MCF 10A (cell line): ENCODE measurements around the gene ZNF827. TPM values are rescaled to one million over a fixed set of nuclear protein-coding genes. Genes with fewer than 3 reads are reported as not detected.
A peak's percentile ranks its signal among the peaks of the same experiment; 100 is the strongest.

Source experiments
- BruUV-seq: library from RNA; stranded (reverse); fragments of 400-500 nt; replicated peaks from 2 replicates; lab custom pipeline; 2021; lab: Mats Ljungman, UMichigan
- CTCF ChIA-PET: fragments of 300-600 bp; sonication (Branson Sonifier 250); formaldehyde crosslinking; extraction: SDS; loops from one replicate; lab custom pipeline; 2021; ENCODE audit warnings: antibody characterized with exemption, inconsistent platforms; lab: Yijun Ruan, JAX
- POLR2A ChIA-PET: fragments of 300-600, 350-650 bp; sonication (Branson Sonifier 250); formaldehyde crosslinking; extraction: SDS; loops from one replicate; lab custom pipeline; 2020; ENCODE audit warnings: antibody characterized with exemption, inconsistent platforms; lab: Yijun Ruan, JAX
- DNase-seq: peaks from one replicate; pipeline ENCODE4 v3.0.0-alpha.2; 2018; ENCODE audit not compliant: unreplicated experiment
- H3K27ac Mint-ChIP-seq: one replicate; pipeline ENCODE4 v1.8.0; 2022; ENCODE audit warnings: mild to moderate bottlenecking, low read depth, mixed read lengths; ENCODE audit not compliant: unreplicated experiment
- H3K27me3 Mint-ChIP-seq: one replicate; pipeline ENCODE4 v1.8.0; 2022; ENCODE audit warnings: mixed read lengths; ENCODE audit not compliant: insufficient read depth, unreplicated experiment
- H3K36me3 Mint-ChIP-seq: one replicate; pipeline ENCODE4 v1.8.0; 2022; ENCODE audit warnings: mild to moderate bottlenecking, moderate library complexity, mixed read lengths; ENCODE audit not compliant: insufficient read depth, unreplicated experiment
- H3K4me1 Mint-ChIP-seq: one replicate; pipeline ENCODE4 v1.8.0; 2022; ENCODE audit warnings: mixed read lengths; ENCODE audit not compliant: insufficient read depth, unreplicated experiment
- H3K4me3 Mint-ChIP-seq: one replicate; pipeline ENCODE4 v1.8.0; 2022; ENCODE audit warnings: mild to moderate bottlenecking, moderate library complexity, mixed read lengths; ENCODE audit not compliant: unreplicated experiment
- H3K9me3 Mint-ChIP-seq: one replicate; pipeline ENCODE4 v1.8.0; 2022; ENCODE audit warnings: mixed read lengths; ENCODE audit not compliant: unreplicated experiment
- CTCF ChIP-seq: fragments of 200-600 bp; IDR thresholded peaks from one replicate; pipeline ENCODE4 v1.8.0; 2022; ENCODE audit warnings: antibody characterized with exemption, mild to moderate bottlenecking; ENCODE audit not compliant: unreplicated experiment
- intact Hi-C: fragments of 100-400 bp; cut with micrococcal nuclease; formaldehyde crosslinking; loops from 2 replicates; pipeline ENCODE4 v1.14.1; 2022
- total RNA-seq: library from RNA; stranded (reverse); gene quantifications from 2 replicates; pipeline ENCODE4 v1.2.3, GENCODE V29; 2022

Gene ZNF827
- total RNA-seq, 1 experiment from 2014 or later: 11.3 TPM

GRCh38 chr4:145934434-145935047 is 4.1 kb downstream of the ZNF827 start:
- no peak for TF ChIP-seq CTCF
- H3K36me3 Mint-ChIP-seq: no peaks in the 10 kb centered on the region
- no peaks in the 10 kb centered on the region for H3K27me3 Mint-ChIP-seq
- peaks cover 36% of the 10 kb centered on the region for H3K4me1 Mint-ChIP-seq
- ChIA-PET POLR2A (interaction anchor here (1.0 kb wide), 1 partner anchor 11 kb away, joined by 4 read pairs; no protein-coding TSS in a partner anchor), CTCF (interaction anchor here (1.0 kb wide), 1 partner anchor 68 kb away, joined by 3 read pairs; no protein-coding TSS in a partner anchor)
- TSS peak; percentile 11 for BruUV-seq
- H3K27ac Mint-ChIP-seq: no peak overlapping the region
- no peak overlapping the region for H3K4me3 Mint-ChIP-seq
- intact Hi-C loops: loop anchor here (5.0 kb wide), 1 partner anchor 243 kb away; the partner anchor contains the start of gene LSM6
- no peak for DNase-seq
- H3K9me3 Mint-ChIP-seq: no peaks in the 10 kb centered on the region

GRCh38 chr4:145933134-145933533 is 5.5 kb downstream of the ZNF827 start:
- no peaks in the 10 kb centered on the region for H3K27me3 Mint-ChIP-seq
- no peak for DNase-seq
- H3K9me3 Mint-ChIP-seq: no peaks in the 10 kb centered on the region
- peaks cover 25% of the 10 kb centered on the region for H3K4me1 Mint-ChIP-seq
- CTCF ChIA-PET: interaction anchor here (0.6 to 1.2 kb wide), 2 partner anchors 45 to 133 kb away, joined by 3 read pairs; no protein-coding TSS in a partner anchor
- no TSS peak for BruUV-seq
- TF ChIP-seq CTCF: no peak
- POLR2A ChIA-PET: no interaction called here
- intact Hi-C loops: no loop called here
- no peaks in the 10 kb centered on the region for H3K36me3 Mint-ChIP-seq
- no peak overlapping the region for H3K4me3 Mint-ChIP-seq
- H3K27ac Mint-ChIP-seq: no peak overlapping the region

GRCh38 chr4:145931403-145931802 is 7.2 kb downstream of the ZNF827 start:
- ChIA-PET POLR2A (interaction anchor here (0.7 to 3.1 kb wide), 2 partner anchors 198 to 312 kb away, joined by 4 to 12 read pairs; no protein-coding TSS in a partner anchor), CTCF (interaction anchor here (0.6 to 0.8 kb wide), 2 partner anchors 11 to 1215 kb away, joined by 3 read pairs; no protein-coding TSS in a partner anchor)
- H3K36me3 Mint-ChIP-seq: no peaks in the 10 kb centered on the region
- TF ChIP-seq CTCF: no peak
- H3K9me3 Mint-ChIP-seq: no peaks in the 10 kb centered on the region
- DNase-seq: no peak
- H3K4me1 Mint-ChIP-seq: peaks cover 25% of the 10 kb centered on the region
- H3K27ac Mint-ChIP-seq: no peak overlapping the region
- intact Hi-C loops: no loop called here
- no peak overlapping the region for H3K4me3 Mint-ChIP-seq
- no TSS peak for BruUV-seq
- H3K27me3 Mint-ChIP-seq: no peaks in the 10 kb centered on the region

- Mint-ChIP-seq H3K36me3 (no peaks in the 10 kb centered on the region), H3K27me3 (no peaks in the 10 kb centered on the region), H3K27ac (no peak overlapping the region), H3K9me3 (no peaks in the 10 kb centered on the region), H3K4me1 (peaks cover 18% of the 10 kb centered on the region), H3K4me3 (no peak overlapping the region)
- intact Hi-C loops: no loop called here
- TF ChIP-seq CTCF: no peak
- no peak for DNase-seq
- BruUV-seq: no TSS peak
- ChIA-PET CTCF (no interaction called here), POLR2A (interaction anchor here (0.6 to 3.1 kb wide), 4 partner anchors 12 to 197 kb away, joined by 3 to 12 read pairs (median 4); no protein-coding TSS in a partner anchor)
These were observed 8.0 kb downstream of the ZNF827 start for GRCh38 chr4:145930592-145930991.
